Measurements from ENCODE around the gene ANK2.

The ANK2 gene

GRCh38 chr4:113355550-113356371, 306.3 kb downstream of the ANK2 start:
- peak; percentile 8 for DNase-seq

GRCh38 chr4:113356453-113356852, 307.0 kb downstream of the ANK2 start:
- no peak for DNase-seq

GRCh38 chr4:113358784-113359183, 309.3 kb downstream of the ANK2 start:
- DNase-seq = no peak

- no peak for DNase-seq
These were observed 315.9 kb downstream of the ANK2 start for GRCh38 chr4:113365377-113365776.

- no peak for DNase-seq
These were observed 318.6 kb downstream of the ANK2 start for GRCh38 chr4:113368056-113368455.

- no peak for DNase-seq
These were observed 321.7 kb downstream of the ANK2 start for GRCh38 chr4:113371111-113371510.

DNA sequence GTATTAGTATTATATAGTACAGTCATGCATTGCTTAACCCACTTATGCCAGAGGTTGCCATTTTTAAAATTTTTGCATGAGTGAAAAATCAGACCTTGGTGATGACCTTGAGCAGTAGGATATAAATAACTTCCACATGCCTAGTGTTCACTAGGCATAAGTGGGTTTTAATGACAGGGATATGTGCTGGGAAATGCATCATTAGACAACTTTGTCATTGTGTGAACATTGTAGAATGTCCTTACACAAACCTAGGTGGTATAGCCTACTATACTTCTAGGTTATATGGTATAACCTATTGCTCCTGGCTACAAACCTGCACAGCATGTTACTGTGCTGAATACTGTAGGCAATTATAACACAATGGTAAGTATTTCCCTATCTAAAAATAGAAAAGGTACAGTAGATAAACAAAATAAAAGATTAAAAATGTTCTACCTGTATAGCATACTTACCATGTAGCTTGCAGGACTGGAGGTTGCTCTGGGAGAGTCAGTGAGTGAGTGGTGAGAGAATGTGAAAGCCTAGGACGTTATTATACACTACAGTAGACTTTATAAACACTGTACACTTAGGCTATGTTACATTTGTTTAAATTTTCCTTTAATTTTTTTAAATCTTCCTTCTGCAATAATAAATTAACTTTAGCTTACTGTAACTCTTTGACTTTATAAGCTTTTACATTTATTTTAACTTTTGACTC, 326.7 kb downstream of the ANK2 start:
- DNase-seq = no peak

DNA sequence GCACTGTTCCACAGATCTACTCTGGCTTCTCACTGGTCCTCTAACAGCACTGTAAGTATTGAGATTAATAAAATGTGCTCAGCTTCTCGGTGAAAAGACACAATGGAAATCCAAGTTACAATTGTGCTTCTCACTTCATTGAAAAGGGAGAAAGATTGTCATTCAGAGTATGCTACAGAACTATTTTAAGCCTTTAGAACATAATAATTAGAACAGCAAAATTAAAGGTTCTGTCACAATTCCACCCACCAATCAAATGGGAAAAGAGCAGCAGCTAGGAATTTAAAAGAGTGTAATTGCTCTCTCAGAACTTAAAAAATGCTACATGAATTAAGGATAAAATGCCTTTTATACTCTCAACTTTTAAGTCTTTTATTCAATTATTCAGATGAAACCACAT, 329.4 kb downstream of the ANK2 start:
- DNase-seq = no peak

GRCh38 chr4:113382704-113383103, 333.3 kb downstream of the ANK2 start:
- DNase-seq = no peak

GRCh38 chr4:113383111-113383785, 333.8 kb downstream of the ANK2 start:
- DNase-seq = no peak

- no peak for DNase-seq
These were observed 335.1 kb downstream of the ANK2 start for GRCh38 chr4:113384600-113384999.

- no peak for DNase-seq
These were observed 335.9 kb downstream of the ANK2 start for GRCh38 chr4:113385281-113385899.

GRCh38 chr4:113389160-113389559, 339.7 kb downstream of the ANK2 start:
- no peak for DNase-seq

DNA sequence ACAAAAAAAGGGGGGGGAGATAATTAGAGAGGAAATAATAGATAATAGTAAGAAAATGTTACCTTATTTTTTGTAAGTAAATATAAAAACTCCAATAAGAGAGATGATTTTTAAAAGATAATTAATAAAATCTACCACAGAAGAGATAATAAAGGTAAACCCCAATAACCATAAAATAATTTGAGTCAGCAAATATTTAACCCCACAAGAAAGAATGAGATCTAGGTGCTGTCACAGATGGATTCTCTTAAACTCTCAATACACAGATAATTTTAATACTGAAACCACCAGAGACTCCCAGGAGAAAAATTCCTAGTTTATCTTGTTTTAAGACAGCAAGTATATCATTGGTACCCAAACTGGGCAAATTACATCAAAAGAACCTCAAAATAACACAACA, 341.4 kb downstream of the ANK2 start:
- no peak for DNase-seq

DNA sequence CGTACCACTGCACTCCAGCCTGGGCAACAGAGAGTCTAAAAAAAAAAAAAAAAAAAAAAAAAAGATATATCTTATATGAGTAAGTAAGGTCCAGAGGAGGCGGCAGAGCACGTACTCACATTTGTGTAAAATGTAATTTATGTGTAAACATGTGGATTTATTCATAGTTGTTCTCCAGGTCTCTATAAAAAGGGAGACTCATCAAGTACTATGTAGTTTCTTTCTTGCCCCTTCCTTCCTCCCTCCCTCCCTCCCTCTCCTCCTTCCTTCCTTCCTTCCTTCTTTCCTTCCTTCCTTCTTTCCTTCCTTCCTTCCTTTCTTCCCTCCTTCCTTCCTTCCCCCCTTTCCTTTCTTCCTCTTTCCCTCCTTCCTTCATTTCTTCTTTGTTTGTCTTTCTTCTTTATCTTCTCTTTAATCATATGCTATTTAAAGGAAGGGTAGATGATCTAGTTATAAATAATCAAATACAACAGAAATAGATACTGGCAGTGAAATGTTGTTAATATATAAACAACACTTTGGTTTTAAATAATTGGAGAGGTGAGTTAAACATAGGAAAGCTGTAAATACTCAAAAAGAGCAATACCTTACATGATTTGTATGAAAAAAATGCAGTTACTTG, 344.8 kb downstream of the ANK2 start:
- no peak for DNase-seq

DNA sequence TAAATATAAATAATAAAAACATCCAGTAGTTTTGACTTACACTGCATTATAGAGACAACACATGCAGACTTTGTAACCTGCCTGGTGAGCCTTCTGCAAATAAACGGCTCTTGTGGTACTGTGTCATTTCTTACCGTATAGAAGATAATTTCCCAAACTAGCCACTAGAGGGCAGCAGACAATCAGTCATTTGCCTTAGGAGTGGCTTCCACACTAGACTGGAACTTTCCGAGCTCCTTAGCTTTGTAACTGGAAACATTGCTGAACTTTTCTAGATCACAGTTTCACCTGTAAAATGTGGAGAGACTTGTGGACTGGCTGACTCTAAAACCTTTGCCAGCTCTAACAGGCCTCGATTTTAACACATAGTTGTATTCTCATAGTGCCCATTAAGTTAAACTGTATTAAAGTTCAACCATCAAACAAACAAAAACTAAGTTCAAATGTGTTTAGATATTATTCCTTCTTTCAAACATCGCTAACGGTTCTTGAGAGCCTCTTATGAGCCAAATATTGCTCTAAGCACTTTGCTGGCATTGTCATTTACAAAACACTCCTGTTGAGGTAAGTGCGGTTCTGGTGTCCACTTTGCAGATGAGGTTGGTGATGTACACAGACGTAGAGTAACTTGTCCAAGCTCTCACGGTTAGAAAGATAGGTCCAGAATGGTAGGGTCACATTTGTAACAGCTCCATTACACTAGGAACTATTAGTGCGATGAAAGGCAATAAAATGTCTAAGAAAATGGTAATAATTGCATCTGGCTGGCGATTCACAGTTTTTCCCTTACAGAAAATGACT, 345.5 kb downstream of the ANK2 start:
- DNase-seq = peak; percentile 86

- DNase-seq = no peak
These were observed 347.8 kb downstream of the ANK2 start for GRCh38 chr4:113397114-113397701.

DNA sequence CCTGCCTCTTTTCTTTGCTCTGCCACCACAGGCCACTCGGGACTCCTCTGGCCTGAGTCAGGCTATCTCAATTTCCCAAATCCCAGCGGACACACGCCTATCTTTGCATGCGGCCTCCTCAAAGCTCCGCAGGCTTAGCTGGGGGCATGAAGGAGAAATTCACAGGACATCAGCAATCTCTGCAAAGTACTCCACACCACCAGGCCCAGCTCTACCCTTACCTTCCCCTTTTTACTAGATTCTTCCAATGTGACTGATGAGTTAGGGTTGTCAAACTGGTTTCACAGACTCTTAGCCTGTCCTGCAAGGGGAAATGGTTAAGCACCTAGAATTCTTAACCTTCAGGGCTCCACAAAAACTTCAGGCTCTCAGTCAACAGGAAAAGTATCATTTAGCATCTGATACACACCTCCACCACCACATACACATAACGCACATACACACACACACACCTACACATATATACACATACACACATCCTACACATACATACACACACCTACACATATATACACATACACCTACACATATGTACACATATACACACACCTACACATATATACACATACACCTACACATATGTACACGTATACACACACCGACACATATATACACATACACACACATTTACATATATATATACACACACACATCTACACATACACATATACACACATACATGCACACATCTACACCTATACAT, 349.1 kb downstream of the ANK2 start:
- peak; percentile 31 for DNase-seq

GRCh38 chr4:113404167-113404571, 354.7 kb downstream of the ANK2 start:
- DNase-seq = no peak

GRCh38 chr4:113404841-113405240, 355.4 kb downstream of the ANK2 start:
- no peak for DNase-seq
